ENCODE data around the gene DDX41.
"Not testable (repeated sequence)": the region's sequence is repeated elsewhere in the genome, so short reads cannot be mapped to it uniquely, and the experiment has no call there.

DDX41 gene

DNA sequence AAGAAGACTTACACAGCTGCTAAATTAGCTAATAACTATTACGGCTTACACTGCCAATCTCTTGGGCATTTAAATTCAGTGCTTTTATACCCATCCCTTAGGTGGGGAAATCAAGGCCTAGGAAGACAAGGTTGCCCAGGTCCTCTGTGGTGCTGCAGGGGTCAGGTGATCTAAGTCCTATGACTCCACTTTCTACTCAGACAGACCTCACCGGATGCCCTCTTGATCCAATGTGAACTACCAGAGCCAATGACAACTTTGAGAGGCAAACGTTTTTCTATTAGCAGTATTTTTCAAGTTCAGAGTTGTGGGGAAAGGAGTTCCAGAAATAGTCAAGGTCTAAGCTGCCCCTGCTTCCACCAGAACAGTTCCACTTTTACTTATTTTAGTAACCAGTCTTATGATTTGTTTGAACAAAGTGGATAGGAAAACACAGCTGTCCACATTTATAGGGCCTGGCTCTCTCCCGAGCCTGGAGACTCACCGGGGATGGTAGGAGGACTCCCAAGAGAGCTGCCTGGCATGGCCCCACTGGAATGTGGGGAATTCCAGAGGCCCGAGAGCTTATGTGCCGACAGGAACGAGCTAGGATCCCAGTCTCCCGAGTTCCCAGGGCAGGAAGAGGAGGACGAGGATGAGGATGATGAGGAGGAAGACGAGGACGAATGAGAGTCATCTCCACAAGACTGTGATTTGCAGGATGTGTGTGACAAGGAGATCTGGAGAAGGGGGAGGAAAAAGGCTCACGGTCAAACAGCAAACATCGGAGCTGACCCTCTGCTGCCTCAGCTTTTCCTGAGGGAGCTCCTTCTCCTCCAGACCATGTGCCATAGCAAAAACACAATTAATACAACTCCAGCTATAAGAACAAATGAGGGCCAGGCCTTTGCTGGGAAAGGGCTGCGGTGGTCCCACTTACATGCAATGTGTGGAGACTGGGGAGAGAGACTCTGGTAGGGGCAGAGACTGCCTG lies 20.9 kb upstream of the DDX41 start:
- no peak for DNase-seq (ENCODE audit: low spot score)

DNA sequence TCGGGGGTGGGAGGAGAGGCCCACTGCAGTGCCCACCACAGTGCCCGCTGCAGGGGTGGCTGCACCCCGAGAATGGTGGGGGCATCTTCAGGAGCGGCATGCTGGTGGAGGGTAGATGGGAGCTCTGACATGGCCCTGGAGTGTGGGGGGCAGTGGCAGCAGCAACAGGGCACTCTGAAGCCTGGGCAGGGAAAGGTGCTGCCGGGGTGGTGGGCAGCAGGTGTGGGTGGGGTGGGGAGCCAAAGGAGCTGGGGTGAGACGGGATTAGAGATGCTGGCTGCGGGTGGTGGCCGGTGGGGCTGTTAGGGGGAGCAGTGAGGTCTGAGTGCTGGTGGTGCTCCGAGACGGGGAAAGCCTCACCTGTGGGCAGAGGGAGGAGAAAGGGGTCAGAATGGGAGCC lies 19.6 kb upstream of the DDX41 start:
- no peak for DNase-seq (ENCODE audit: low spot score)

DNA sequence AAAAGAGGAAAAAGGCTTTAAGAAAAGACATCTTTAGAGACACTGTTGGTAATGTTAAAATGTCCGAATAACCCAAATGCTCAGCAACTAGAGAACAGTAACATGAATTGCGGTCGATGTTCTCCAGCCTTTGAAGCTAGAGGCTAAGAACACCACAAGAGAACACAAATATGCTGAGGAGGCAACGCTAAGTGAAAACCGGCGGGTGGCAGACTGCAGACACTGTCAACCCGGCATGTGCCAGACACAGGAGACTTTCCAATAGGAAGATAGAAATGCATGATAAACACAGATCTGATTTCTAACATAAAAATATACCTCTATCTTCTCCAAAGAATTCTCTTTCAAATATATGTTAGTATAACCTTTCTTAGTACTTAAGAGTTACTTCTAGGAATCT lies 18.4 kb upstream of the DDX41 start:
- DNase-seq (ENCODE audit: low spot score) = no peak

DNA sequence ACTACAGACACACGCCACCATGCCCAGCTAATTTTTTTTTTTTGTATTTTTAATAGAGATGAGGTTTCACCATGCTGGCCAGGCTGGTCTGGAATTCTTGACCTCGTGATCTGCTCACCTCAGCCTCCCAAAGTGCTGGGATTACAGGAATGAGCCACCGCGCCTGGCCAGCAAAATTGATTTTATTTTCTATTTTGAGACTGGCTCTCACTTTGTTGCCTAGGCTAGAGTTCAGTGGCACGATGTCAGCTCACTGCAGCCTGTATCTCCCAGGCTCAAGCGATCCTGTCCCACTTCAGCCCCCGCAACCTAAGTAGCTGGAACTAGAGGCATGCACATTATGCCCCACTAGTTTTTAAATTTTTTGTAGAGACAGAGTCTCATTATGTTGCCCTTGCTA lies 17.7 kb upstream of the DDX41 start:
- not testable (repeated sequence) for DNase-seq (ENCODE audit: low spot score)

DNA sequence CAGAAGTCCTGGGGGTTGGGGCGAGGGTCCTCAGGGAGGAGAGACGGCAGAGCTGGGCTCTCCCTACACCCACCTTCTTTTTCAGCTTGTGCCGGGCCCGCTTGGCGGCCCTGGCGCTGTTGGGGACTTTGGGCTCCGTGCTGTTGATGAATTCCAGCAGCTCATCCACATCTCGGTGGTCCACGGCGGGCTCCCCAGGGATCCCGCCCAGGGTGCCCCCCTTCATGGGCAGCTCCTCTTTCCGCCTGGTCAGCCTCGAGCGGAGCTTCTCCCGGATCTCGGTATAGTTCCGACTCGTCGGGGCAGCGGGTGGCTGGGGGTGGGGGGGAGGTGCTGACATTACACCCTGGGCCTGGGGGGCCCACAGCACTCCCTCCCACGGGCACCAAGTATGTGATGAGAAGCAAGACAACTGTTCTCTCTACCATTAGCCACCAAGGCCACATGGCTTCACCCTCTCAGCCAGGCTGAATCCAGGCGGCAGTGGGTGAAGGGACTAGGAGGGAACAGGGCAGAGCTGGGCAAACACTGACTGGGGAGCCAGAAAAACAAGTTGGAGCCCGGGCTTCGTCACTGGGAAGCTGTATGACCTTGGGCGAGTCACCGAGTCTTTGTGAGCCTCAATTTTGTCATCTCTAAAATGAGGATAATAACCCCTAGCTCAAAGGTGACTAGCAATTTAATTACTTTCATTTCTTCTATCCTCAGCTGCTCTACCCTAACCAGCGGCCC lies 14.6 kb upstream of the DDX41 start:
- no peak for DNase-seq (ENCODE audit: low spot score)

DNA sequence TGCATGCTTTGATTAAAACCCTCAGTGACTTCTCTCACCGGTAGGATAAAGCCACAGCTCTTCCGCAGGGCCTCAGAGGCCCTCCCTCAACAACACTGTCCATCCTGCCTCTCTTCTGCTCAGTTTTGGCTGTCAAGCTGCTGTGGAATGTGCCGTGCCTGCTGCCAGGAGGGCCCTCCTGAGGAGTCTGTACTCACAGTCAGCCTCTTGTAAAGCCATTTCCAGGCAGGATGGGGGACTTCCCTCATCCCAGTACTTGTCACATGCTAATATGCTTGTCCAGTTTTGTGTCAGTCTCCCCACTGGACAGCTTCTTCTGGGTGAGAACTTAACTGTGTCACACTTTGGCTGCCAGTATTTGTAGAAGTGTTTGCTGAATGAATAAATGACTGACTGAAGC lies 13.9 kb upstream of the DDX41 start:
- no peak for DNase-seq (ENCODE audit: low spot score)

- DNase-seq (ENCODE audit: low spot score) = no peak
Observed at GRCh38 chr5:177529247-177530203, 12.8 kb upstream of the DDX41 start.

- DNase-seq (ENCODE audit: low spot score) = no peak
Observed at GRCh38 chr5:177528631-177529030, 11.9 kb upstream of the DDX41 start.

DNA sequence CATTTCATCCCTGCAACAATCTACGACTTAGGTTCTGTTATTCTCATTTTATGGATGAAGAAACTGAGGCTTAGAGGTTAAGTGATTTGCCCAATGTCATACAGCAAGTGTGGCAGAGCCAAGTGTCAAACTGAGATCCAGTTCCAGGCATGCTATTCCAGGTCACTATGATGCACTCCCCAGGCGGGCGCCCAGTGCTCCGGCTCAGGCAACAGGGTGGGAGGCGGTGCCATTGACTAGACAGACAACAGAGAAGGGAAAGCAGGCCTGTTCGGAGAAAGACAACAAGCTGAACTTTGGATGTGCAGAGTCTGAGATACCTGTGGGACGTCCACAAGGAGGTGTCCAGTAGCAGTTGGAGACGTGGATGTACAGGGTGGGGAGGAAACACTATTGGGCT lies 10.8 kb upstream of the DDX41 start:
- DNase-seq (ENCODE audit: low spot score) = no peak

DNA sequence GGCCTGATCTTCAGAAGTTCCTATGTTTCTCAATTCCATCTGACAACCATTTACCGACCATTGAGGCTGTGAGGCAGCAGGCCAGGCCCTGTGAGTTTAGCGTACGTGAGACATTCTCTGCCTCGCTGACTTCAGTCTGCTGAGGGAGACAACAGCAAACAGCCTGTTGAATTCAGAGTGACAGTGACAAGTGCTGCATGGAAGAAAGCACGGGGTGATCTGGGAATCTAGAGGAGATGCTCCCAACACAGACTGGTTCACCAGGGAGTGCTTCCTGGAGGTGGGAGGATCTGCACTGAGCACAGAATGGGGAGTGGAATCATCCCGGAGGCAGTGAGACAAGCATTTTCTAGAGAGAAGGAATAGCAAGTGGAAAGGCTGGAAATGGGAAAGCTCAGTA lies 10.0 kb upstream of the DDX41 start:
- no peak for DNase-seq (ENCODE audit: low spot score)

- no peak for DNase-seq (ENCODE audit: low spot score)
Observed at GRCh38 chr5:177526191-177526590, 9.4 kb upstream of the DDX41 start.

- DNase-seq (ENCODE audit: low spot score) = no peak
Observed at GRCh38 chr5:177524941-177525655, 8.3 kb upstream of the DDX41 start.

DNA sequence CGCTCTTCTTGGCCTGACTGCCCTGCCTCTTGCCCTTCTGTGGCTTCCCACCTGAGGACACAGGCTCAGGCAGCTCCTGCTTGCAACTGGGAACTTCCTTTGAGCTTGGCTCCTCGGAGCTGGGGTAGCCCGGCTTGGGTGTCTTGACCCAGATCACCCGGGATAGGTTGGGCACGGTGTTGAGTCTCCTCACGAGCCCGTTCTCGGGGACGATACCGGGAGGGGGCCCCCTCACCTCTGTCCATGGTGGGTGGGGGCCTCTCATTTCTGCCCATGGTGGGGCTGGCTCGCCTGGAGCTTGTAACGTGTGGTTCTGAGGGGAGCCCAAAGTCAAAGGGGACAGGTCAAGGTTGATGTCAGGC lies 7.8 kb upstream of the DDX41 start:
- no peak for DNase-seq (ENCODE audit: low spot score)

DNA sequence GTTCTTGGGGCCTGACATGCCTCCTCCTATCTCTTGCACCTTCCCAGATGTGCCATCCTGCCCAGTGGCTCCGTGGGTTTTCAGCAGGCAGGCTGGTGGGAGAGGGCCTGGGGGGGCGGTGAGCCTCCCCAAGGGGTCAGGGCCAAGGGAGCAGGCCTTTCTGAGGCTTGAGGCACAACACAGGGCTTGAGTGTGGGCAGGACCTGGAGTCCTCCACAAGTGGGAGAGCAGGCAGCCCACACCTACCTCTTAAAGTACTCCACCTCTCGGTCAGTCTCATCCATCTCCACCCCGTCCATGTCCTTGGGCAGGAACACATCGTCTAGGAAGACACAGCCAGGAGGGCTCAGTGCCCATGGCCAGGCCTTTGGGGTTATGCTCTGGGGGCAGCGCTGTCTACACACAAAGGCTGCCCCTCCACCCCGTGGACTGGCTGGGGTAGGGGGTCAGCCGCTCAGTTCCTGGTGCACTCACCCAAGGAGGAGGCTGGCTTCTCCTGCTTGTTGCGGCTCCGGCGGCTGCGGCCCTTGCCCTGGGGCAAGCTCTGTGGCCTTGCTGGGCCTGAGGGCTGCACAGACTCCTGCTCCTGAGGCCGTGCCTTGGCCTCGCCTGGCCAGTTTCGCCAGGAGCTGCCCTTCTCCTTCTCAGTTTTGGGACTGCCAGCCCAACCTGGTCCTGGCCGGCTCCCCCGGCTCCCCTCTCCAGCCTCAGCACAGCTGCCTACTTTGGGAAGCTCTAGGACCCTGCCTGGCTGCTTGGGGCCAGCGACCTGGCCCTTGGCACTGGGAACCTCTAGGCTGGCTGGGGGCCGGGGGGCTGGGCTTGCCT lies 7.2 kb upstream of the DDX41 start:
- no peak for DNase-seq (ENCODE audit: low spot score)

DNA sequence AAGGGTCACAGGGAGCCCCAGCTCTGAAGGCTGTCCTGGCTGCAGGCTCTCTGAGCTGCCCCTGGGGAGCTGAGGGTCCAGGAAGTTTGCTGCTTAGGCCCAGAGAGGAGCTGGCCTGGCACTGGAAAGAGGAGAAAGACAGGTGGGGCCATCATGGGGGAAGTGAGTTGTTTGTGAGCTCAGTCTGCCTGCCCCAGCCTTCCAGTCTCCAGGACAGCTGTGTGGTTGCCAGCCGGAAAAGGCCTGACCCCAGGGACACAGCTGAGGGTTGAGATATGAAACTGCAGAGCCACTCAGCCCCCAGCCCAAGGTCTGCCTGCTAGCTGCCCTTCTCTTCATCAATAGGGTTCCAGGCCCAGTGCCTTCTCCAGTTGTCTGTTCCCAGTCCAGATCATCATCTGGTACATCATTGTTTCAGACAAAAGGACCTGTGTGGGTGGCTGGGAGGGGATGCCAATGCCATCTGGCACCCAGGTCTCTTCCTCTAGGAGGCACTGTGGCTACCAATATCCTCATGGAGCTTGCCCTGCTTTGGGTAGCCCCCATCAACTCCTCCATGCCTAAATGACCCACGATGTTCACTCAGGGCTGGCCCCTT lies 4.3 kb upstream of the DDX41 start:
- no peak for DNase-seq (ENCODE audit: low spot score)

DNA sequence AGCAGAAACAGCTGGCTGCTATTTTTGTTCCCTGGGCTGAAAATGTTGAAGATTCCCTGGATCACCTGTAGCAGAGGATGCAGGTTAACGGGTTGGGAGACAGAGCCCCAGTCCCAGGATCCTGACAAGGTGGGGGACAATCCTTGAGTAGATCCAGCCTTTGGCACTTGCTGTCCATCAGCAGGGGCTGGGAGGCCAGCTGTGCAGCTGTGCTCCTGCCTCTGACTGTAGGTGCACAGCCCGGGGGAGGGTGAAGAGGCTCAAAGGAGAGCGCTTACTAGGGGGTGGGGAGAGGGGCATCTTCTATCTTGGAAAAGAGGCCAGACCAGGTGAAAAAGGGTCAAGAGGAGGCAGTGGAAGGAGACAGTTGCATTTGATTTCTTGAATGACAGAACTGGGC lies 3.5 kb upstream of the DDX41 start:
- no peak for DNase-seq (ENCODE audit: low spot score)

DNA sequence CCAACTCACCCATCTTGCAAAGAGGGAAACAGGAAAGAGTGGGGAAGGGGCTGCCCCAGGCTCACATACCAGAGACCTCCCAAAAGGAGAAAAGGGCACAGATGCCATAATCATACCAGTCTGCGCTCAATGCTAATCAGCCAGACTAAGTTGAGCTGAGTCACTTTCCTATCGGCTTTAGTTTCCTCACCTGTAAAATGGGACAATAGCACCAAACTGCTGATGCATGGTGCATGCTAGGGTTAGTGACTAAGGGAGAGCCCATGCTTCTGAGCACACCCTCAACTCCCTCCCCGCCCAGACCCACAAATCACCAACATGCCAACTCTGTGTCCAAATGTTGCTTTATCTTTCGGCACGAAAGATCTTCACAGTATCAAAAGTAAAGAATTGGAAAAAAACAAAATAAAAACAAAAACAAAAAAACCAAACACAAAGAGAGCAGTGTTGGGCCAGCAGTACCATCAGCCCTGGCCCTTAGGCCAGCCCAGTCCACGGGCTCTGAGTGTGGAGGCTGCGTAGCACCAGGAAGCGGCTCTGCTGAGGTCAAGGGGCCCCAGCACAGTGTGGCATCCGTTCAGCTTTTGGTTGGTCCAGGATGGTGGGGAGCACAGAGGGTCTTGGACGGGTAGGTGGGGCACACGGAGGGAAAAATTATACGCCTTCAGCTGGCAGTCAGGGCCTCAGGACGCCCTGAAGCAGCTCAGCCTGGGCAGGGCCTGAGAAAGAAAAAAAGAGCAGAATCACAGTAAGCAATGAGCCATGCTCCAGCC lies 2.9 kb upstream of the DDX41 start:
- no peak for DNase-seq (ENCODE audit: low spot score)

- no peak for DNase-seq (ENCODE audit: low spot score)
Observed at GRCh38 chr5:177515580-177515979, 1.2 kb downstream of the DDX41 start.

DNA sequence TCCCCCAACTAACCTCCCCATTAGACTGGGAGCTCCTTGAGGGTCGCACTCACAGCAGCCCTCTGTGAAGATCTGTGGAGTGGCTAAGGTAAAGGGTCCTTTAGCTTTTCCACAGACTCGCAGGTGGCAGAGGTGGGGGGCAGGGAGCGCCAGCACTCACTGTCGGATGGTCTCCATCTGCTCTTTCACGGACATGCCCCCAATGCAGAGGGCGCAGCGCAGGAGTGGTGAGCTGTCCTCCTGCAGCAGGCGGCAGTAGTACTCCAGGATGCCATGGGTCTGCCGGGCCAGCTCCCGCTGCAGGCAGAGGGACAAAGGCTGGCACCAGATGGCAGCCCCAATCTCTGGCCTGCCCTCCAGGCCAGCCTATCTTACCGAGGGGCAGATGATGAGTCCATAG lies 2.2 kb downstream of the DDX41 start:
- DNase-seq (ENCODE audit: low spot score) = no peak

DNA sequence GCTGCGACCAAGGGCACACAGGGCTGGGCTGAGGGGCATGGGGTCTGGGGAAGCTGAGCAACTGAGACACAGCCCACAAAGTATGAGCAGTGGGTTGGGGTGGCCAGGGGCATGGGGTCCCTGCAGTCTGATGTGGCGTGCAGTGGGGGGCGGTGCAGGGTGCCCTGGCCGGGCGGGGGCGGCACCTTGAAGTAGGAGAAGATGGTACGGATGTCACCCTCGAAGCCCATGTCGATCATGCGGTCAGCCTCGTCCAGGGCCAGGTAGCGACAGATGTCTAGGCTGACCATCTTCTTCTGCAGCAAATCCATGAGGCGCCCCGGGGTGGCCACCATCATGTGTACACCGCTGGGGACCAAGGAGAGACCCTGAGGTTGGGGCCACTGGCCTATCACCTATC lies 3.3 kb downstream of the DDX41 start:
- no peak for DNase-seq (ENCODE audit: low spot score)

Measured in COLO829 (cell line).